GM18502 (cell line): ENCODE data around the gene MUC16.

Experiments
- ATAC-seq: cut with Tn5 transposase; IDR thresholded peaks from one replicate; pipeline ENCODE4 v1.9.1; 2021; ENCODE audit warnings: mild to moderate bottlenecking; ENCODE audit not compliant: unreplicated experiment, poor library complexity

The MUC16 gene

GRCh38 chr19:9010693-9011092, 484 bp upstream of the MUC16 start:
- ATAC-seq = no peak

GRCh38 chr19:9009431-9009830, 778 bp downstream of the MUC16 start:
- ATAC-seq = no peak

DNA sequence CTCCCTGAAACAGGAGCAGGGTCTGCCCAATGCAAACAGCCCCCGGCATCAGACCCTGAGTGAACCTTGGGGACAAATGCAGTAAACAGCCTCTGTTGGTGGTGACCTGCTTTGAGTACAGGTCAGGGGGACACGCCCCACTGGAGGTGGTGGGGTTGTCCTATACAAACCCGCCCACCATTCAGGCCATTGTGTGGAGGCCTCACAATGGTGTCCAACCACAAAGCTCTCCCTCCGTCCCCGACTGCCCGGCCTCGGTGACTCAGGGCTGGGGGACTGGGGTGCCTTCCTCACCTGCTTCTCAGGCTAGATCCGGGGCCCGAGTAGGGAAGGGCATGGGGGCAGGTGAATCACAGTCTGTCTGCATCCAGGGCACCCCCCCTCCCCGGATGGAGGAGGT, 1.5 kb downstream of the MUC16 start:
- no peak for ATAC-seq

DNA sequence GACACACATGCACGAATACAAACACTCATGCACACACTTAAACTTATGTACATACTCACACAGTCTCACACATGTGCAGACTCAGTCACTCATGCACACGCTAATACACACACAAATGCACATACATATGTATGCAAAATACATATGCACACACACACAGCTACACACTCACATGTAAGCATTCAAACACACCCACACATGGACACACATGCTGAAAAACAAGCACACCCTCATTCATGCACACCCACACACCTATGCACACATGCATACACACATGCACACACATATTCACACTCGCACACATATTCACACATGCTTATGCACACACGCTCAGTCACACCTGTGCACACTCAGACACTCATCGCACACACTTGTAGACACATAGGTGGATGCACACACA, 9.3 kb downstream of the MUC16 start:
- ATAC-seq = no peak

DNA sequence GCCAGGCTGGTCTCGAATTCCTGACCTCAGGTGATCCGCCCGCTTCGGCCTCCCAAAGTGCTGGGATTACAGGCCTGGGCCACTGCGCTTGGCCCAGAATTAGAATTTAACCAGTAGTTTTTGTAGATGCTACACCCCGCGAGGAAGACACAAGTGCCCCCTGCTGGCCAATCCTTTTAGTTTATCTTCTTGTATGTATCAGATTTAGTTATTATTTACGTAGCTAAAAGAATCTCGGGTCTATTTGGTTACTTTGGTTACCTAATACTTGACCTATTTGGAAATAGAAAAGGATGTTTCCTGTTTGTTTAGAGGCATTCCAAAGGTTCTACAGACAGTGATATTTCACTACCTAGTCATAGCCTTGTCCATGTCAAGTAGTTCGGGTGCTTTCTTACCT, 22.0 kb downstream of the MUC16 start:
- no peak for ATAC-seq

DNA sequence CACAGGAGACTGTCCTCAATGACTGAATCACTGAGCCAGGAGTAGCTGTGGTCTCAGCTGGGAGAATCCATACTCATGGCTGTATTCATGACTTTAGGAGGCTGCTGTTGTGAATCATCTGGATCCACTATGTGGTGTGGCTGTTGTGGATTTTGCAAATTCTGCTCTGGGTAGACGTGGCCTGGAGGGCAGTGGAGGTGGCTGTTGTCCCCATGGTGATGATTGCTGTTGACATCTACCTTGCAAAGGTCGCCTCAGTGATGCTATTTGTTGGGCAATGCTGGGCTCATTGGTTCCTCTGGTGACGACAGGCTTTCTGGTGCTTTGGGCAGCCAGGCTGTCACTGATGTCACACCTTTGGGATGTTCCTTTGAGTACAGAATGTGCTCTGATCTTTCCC, 23.9 kb downstream of the MUC16 start:
- no peak for ATAC-seq

DNA sequence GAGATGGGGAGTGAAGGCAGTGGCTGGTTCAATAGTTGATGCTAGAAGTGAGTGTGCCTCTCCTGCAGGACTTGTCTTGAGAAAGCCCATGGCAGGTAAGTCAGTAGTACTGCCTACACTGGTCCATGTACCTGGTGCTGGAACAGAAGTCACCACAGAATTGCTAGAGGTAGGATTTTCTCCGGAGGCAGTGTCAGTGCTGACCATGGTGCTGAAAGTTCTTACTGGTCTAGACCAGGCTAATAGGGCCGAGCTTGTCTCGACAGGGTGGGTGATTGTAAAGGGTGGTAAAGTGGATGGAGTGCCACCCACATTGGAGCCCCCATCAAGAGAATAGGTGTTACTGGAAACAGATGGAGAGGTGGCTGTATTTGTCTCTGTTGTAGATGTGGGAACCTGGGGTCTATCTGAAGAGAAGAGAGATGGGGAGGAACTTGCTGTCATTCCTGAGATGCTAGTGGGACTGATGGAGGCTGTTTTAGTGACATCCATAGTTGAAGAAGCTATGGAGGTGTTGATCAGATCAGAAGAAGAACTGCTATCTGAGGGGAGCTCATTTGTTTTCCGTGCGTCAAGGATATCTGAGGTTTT, 36.6 kb downstream of the MUC16 start:
- no peak for ATAC-seq

GRCh38 chr19:8965887-8966286, 44.3 kb downstream of the MUC16 start:
- ATAC-seq = no peak
